GM20000 (cell line): ENCODE data around the gene MIXL1.
"Not testable (repeated sequence)": the region's sequence is repeated elsewhere in the genome, so short reads cannot be mapped to it uniquely, and the experiment has no call there.

Experiments
- DNase-seq: peaks from one replicate; pipeline ENCODE4 v3.0.0; 2012; ENCODE audit warnings: low spot score
- CTCF ChIP-seq: IDR thresholded peaks from 2 replicates; pipeline ENCODE4 v1.5.1; 2012; ENCODE audit warnings: mild to moderate bottlenecking, control low read depth; ENCODE audit errors: extremely low read depth, missing control alignments

Gene MIXL1

GRCh38 chr1:226255380-226255779, 31.9 kb downstream of the MIXL1 start:
- DNase-seq = no peak
- no peak for TF ChIP-seq CTCF

- DNase-seq = no peak
- no peak for TF ChIP-seq CTCF
These were observed 38.4 kb downstream of the MIXL1 start for GRCh38 chr1:226261818-226262217.

GRCh38 chr1:226268421-226269124, 45.1 kb downstream of the MIXL1 start:
- no peak for DNase-seq

GRCh38 chr1:226272233-226272902, 48.9 kb downstream of the MIXL1 start:
- DNase-seq = not testable (repeated sequence)

More at GRCh38 chr1:226268421-226269124, 45.1 kb downstream of the MIXL1 start:
- TF ChIP-seq CTCF = no peak

- no peak for TF ChIP-seq CTCF
- DNase-seq = no peak
These were observed 50.7 kb downstream of the MIXL1 start for GRCh38 chr1:226274138-226274537.

- no peak for TF ChIP-seq CTCF
- DNase-seq = no peak
These were observed 52.7 kb downstream of the MIXL1 start for GRCh38 chr1:226276077-226276682.
